SU-DHL-6 (cell line): ENCODE results near the gene CLCNKA.

Source experiments
- EZH2phosphoT487 ChIP-seq: fragments of 200-600 bp; sonication (generic), shearing (Covaris generic); conservative IDR thresholded peaks from 2 replicates; pipeline ENCODE4 v1.6.1; 2018; ENCODE audit warnings: mild to moderate bottlenecking, antibody characterized with exemption, low read length, moderate library complexity, mixed read lengths
- TF ChIP-seq, protein P1 (sequence below): fragments of 200-600 bp; sonication (generic); IDR thresholded peaks from one replicate; pipeline ENCODE4 v1.5.1; 2017; ENCODE audit warnings: antibody characterized with exemption, mild to moderate bottlenecking, low read length, moderate library complexity; ENCODE audit not compliant: insufficient read depth, poor library complexity, severe bottlenecking

DNA sequence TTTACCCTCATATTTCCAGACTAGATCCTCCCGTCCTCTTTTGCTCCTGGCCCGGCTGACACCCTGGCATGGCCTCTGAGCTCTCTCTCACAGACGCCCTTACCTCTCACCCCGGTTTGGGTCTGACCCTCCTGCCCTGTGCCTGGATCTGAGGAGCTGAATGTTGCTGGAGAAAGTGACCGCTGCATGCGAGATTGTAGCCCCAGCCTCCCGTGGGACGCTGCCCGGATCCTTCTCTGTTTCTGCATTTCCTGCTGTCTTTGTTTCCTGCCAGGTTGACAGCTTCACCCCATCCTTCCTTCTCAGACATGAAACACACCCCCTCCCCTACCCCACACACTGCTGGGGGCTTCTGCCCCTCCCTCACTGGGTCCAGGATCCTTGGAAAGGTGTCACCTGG is 42.1 kb downstream of the CLCNKA start:
- TF ChIP-seq, protein P1, sequence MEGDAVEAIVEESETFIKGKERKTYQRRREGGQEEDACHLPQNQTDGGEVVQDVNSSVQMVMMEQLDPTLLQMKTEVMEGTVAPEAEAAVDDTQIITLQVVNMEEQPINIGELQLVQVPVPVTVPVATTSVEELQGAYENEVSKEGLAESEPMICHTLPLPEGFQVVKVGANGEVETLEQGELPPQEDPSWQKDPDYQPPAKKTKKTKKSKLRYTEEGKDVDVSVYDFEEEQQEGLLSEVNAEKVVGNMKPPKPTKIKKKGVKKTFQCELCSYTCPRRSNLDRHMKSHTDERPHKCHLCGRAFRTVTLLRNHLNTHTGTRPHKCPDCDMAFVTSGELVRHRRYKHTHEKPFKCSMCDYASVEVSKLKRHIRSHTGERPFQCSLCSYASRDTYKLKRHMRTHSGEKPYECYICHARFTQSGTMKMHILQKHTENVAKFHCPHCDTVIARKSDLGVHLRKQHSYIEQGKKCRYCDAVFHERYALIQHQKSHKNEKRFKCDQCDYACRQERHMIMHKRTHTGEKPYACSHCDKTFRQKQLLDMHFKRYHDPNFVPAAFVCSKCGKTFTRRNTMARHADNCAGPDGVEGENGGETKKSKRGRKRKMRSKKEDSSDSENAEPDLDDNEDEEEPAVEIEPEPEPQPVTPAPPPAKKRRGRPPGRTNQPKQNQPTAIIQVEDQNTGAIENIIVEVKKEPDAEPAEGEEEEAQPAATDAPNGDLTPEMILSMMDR, result no peak
- TF ChIP-seq EZH2phosphoT487, result no peak
